ENCODE measurements around the gene PAFAH1B1. TPM values are rescaled to one million over a fixed set of nuclear protein-coding genes. Genes with fewer than 3 reads are reported as not detected.

The PAFAH1B1 gene
- total RNA-seq, 1 experiment from 2014 or later, result 89.2 TPM

DNA sequence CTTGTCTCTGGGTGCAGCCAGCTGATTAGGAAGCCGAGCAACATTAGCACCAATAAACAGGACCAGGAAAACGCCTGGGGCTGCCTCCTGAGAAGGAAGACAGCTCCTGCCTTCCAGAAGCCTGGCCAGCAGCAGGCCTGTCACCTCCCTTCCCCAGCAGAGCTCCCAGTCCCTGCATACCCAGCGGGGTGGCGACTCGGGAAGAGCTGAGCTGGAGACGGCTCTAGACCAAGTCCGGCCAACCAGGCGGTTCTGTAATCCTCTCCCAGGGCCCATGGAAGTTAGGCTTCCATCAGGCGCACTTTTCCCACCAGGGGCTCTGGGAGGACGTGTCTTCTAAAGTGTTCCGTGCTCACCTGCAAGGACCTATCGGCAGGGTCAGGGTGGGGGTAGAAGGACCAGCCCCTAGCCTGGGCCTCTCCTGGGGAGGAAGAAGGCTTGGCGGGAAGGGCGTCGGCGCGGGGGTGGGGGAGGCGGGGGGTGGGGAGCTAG lies 130.1 kb downstream of the PAFAH1B1 start:
- no peak overlapping the region for H2AFZ ChIP-seq (ENCODE audit: low read length)
- no peak overlapping the region for H3K27ac ChIP-seq (ENCODE audit: low read length)
- no peak overlapping the region for H3K9ac ChIP-seq (ENCODE audit: low read length)
- no peaks in the 10 kb centered on the region for H3K9me3 ChIP-seq (ENCODE audit: low read length)
- no peaks in the 10 kb centered on the region for H3K79me2 ChIP-seq (ENCODE audit: low read length)
- no peaks in the 10 kb centered on the region for H3K9me2 ChIP-seq (replicated peaks; ENCODE audit: insufficient read depth, low read length)
- no peaks in the 10 kb centered on the region for H3K27me3 ChIP-seq (ENCODE audit: low read length)
- no peaks in the 10 kb centered on the region for H3K4me1 ChIP-seq (ENCODE audit: low read length)
- H4K20me1 ChIP-seq (ENCODE audit: insufficient read depth, low read depth, low read length), result no peaks in the 10 kb centered on the region
- no peak for DNase-seq
- H3K4me2 ChIP-seq (ENCODE audit: low read depth, low read length, poor library complexity, severe bottlenecking), result no peak overlapping the region
- no peak overlapping the region for H3K4me3 ChIP-seq (ENCODE audit: low read length)
- H3K36me3 ChIP-seq (ENCODE audit: insufficient read depth, low read length), result no peaks in the 10 kb centered on the region

DNA sequence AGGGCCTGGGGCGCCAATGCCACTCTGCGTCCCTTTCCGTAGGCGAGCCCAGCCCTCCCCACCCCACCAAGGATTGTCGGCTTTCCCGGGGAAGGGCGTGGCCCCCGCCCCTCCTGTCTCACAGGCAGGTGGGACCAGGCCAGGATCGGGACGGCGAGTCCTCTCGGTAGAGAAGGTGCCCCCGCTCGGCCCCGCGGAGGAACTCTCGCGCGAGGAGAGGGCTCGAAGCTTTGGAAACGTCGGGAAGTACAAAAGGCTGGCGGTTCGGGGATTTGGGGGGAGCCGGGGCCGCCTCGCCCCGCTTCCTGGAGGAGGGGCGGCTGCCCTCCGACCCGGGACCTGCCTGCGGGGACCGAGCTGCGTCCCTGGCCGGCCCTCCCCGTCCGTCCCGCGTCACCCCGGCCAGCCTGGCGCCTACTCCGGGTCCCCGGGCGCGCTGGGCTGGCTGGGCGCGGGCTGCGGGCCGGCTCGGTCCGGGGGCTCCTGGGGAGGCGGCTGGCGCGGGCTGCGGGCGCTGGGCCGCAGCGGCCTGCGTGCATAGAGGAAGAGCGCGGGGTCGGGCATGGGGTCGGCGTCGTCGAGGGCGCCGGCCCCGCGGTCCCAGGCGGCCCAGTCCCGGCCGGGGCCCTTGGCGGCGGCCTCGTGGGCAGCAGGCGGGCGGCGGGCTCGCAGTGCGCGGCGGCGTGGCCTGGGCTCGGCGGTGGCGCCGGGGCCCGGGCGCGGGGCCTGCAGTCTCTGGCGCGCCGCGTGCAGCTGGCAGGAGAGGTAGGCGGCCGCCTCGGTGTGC lies 130.7 kb downstream of the PAFAH1B1 start:
- no peaks in the 10 kb centered on the region for H3K36me3 ChIP-seq (ENCODE audit: insufficient read depth, low read length)
- H3K79me2 ChIP-seq (ENCODE audit: low read length), result no peaks in the 10 kb centered on the region
- H3K9me3 ChIP-seq (ENCODE audit: low read length), result no peaks in the 10 kb centered on the region
- H4K20me1 ChIP-seq (ENCODE audit: insufficient read depth, low read depth, low read length), result no peaks in the 10 kb centered on the region
- no peak overlapping the region for H3K27ac ChIP-seq (ENCODE audit: low read length)
- no peak overlapping the region for H3K9ac ChIP-seq (ENCODE audit: low read length)
- no peaks in the 10 kb centered on the region for H3K9me2 ChIP-seq (replicated peaks; ENCODE audit: insufficient read depth, low read length)
- DNase-seq, result no peak
- no peak overlapping the region for H2AFZ ChIP-seq (ENCODE audit: low read length)
- no peak overlapping the region for H3K4me3 ChIP-seq (ENCODE audit: low read length)
- H3K4me2 ChIP-seq (ENCODE audit: low read depth, low read length, poor library complexity, severe bottlenecking), result no peak overlapping the region
- H3K27me3 ChIP-seq (ENCODE audit: low read length), result no peaks in the 10 kb centered on the region
- H3K4me1 ChIP-seq (ENCODE audit: low read length), result no peaks in the 10 kb centered on the region

DNA sequence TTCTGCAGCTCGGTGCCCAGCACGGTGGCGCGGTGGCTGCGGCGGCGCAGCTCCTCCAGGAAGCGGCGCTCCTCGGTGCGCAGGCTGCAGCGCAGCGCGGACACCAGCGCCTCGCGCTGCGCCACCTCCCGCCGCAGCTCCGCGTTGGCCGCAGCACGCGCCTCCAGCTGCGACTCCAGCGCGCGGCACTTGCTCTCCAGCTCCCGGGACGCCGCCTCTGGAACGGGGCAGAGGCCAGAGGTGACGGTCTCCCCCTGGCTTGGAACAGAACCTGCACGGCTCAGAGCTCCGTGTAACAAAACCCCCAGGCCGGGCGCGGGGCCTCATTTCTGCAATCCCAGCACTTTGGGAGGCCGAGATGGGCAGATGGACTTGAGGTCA lies 131.3 kb downstream of the PAFAH1B1 start:
- Histone ChIP-seq H3K9me2 (replicated peaks; ENCODE audit: insufficient read depth, low read length) (no peaks in the 10 kb centered on the region), H3K79me2 (ENCODE audit: low read length) (no peaks in the 10 kb centered on the region), H2AFZ (ENCODE audit: low read length) (no peak overlapping the region), H3K9ac (ENCODE audit: low read length) (no peak overlapping the region), H3K4me3 (ENCODE audit: low read length) (no peak overlapping the region), H3K4me2 (ENCODE audit: low read depth, low read length, poor library complexity, severe bottlenecking) (no peak overlapping the region), H3K4me1 (ENCODE audit: low read length) (no peaks in the 10 kb centered on the region), H3K36me3 (ENCODE audit: insufficient read depth, low read length) (no peaks in the 10 kb centered on the region), H3K9me3 (ENCODE audit: low read length) (no peaks in the 10 kb centered on the region), H4K20me1 (ENCODE audit: insufficient read depth, low read depth, low read length) (no peaks in the 10 kb centered on the region), H3K27me3 (ENCODE audit: low read length) (no peaks in the 10 kb centered on the region), H3K27ac (ENCODE audit: low read length) (no peak overlapping the region)
- no peak for DNase-seq

DNA sequence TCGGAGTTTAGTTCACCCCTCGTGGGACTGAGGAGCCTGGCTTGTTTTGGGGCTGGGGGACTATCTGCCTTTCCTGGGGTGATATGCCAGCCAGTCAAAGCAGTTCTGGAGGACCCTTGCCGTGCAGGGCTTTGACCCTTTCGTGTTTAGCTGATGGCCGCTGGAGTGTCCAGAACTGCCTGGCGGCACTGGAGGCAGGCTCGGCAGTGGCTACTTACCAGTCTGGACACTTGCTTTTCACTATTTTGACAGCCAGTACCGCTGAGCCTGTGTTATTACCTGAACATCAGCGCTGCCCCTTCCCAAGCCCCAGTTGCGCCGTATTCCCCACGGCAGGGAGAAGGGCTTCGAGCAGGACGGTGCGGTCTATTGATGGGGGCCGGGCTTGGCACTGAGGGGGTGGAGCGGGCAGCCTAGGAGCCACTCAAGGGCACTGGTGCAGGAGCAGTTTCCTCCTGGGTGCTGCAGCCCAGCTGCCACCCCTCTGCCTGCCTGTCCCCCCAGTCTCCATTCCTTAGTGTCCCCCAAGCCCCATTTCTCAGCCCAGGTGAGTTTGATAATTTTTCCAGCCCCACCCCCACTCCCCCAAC lies 137.4 kb downstream of the PAFAH1B1 start:
- H3K36me3 ChIP-seq (ENCODE audit: insufficient read depth, low read length), result no peaks in the 10 kb centered on the region
- no peaks in the 10 kb centered on the region for H3K9me3 ChIP-seq (ENCODE audit: low read length)
- H3K27ac ChIP-seq (ENCODE audit: low read length), result no peak overlapping the region
- no peak for DNase-seq
- no peaks in the 10 kb centered on the region for H3K79me2 ChIP-seq (ENCODE audit: low read length)
- no peak overlapping the region for H2AFZ ChIP-seq (ENCODE audit: low read length)
- no peak overlapping the region for H3K4me2 ChIP-seq (ENCODE audit: low read depth, low read length, poor library complexity, severe bottlenecking)
- H3K9ac ChIP-seq (ENCODE audit: low read length), result no peak overlapping the region
- no peaks in the 10 kb centered on the region for H3K9me2 ChIP-seq (replicated peaks; ENCODE audit: insufficient read depth, low read length)
- H3K4me1 ChIP-seq (ENCODE audit: low read length), result no peaks in the 10 kb centered on the region
- H3K27me3 ChIP-seq (ENCODE audit: low read length), result no peaks in the 10 kb centered on the region
- H3K4me3 ChIP-seq (ENCODE audit: low read length), result no peak overlapping the region
- no peaks in the 10 kb centered on the region for H4K20me1 ChIP-seq (ENCODE audit: insufficient read depth, low read depth, low read length)

DNA sequence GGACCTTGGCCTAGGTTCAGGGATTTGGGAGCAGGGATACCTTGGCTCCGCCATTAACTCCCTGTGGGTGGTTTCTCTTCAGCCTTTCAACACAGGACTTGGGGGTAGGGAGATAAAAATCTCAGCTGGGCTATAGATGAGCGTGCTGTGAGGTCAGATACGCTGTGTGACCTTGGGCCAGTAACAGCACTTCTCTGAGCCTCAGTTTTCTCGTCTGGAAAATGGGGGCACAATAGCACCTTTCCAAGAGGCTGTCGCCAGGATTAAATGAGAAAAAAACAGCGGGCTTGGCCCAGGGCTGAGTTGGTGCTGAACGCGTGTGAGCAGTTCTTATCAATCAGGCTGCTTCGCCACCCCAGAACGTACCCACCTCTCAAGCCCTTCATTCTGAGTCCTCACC lies 138.4 kb downstream of the PAFAH1B1 start:
- Histone ChIP-seq H3K27me3 (ENCODE audit: low read length) (no peaks in the 10 kb centered on the region), H3K9me2 (replicated peaks; ENCODE audit: insufficient read depth, low read length) (no peaks in the 10 kb centered on the region), H3K4me1 (ENCODE audit: low read length) (no peaks in the 10 kb centered on the region), H4K20me1 (ENCODE audit: insufficient read depth, low read depth, low read length) (no peaks in the 10 kb centered on the region), H3K27ac (ENCODE audit: low read length) (no peak overlapping the region), H3K36me3 (ENCODE audit: insufficient read depth, low read length) (no peaks in the 10 kb centered on the region), H3K9me3 (ENCODE audit: low read length) (no peaks in the 10 kb centered on the region), H3K9ac (ENCODE audit: low read length) (no peak overlapping the region), H2AFZ (ENCODE audit: low read length) (no peak overlapping the region), H3K4me3 (ENCODE audit: low read length) (no peak overlapping the region), H3K4me2 (ENCODE audit: low read depth, low read length, poor library complexity, severe bottlenecking) (no peak overlapping the region), H3K79me2 (ENCODE audit: low read length) (no peaks in the 10 kb centered on the region)
- no peak for DNase-seq

DNA sequence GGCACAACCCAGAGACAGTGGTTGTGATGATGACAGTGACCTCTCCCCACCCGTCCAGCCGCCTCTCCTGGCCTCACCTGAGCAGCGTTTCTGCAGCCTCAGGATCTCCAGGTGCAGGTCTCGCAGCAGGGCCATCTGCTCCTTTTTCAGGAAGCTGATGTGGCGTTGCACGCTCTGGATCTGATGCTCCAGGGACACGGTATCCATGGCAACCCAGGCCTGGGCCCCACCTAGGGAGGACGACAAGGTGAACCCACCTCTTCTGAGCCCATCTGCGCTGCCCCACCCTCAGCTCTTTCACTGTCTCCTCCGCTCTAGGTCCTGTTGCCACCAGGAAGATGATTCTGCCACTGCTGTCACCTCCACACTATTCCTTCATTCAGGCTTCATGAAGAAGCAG lies 141.5 kb downstream of the PAFAH1B1 start:
- no peaks in the 10 kb centered on the region for H3K27me3 ChIP-seq (ENCODE audit: low read length)
- no peak overlapping the region for H3K9ac ChIP-seq (ENCODE audit: low read length)
- no peaks in the 10 kb centered on the region for H3K36me3 ChIP-seq (ENCODE audit: insufficient read depth, low read length)
- H3K4me3 ChIP-seq (ENCODE audit: low read length), result no peak overlapping the region
- H3K4me1 ChIP-seq (ENCODE audit: low read length), result no peaks in the 10 kb centered on the region
- DNase-seq, result no peak
- no peak overlapping the region for H3K4me2 ChIP-seq (ENCODE audit: low read depth, low read length, poor library complexity, severe bottlenecking)
- H4K20me1 ChIP-seq (ENCODE audit: insufficient read depth, low read depth, low read length), result no peaks in the 10 kb centered on the region
- H3K27ac ChIP-seq (ENCODE audit: low read length), result no peak overlapping the region
- H3K79me2 ChIP-seq (ENCODE audit: low read length), result no peaks in the 10 kb centered on the region
- no peak overlapping the region for H2AFZ ChIP-seq (ENCODE audit: low read length)
- no peaks in the 10 kb centered on the region for H3K9me3 ChIP-seq (ENCODE audit: low read length)
- H3K9me2 ChIP-seq (replicated peaks; ENCODE audit: insufficient read depth, low read length), result no peaks in the 10 kb centered on the region

Small RNA genes lying within 50 kb of the gene (small RNA-seq; reads per million reads assigned to genes)
- gene MIR6776 (not detected), gene RN7SL608P (not detected)

Other genes with a start within 250 kb of the PAFAH1B1 start
- 6.3 and 18.8 TPM in 2 replicates for gene MNT, start 192.6 kb upstream of the PAFAH1B1 start, total RNA-seq (2014; rRNA removed; shearing (Covaris generic); ENCODE audit: low replicate concordance)
- 18.3 and 22.9 TPM in 2 replicates for gene METTL16, start 81.8 kb upstream of the PAFAH1B1 start, total RNA-seq (2014; rRNA removed; shearing (Covaris generic); ENCODE audit: low replicate concordance)
- 39.1 and 67.3 TPM in 2 replicates for gene CLUH, start 118.1 kb downstream of the PAFAH1B1 start, total RNA-seq (2014; rRNA removed; shearing (Covaris generic); ENCODE audit: low replicate concordance)
- gene CCDC92B, start 156.0 kb downstream of the PAFAH1B1 start, total RNA-seq (2014; rRNA removed; shearing (Covaris generic); ENCODE audit: low replicate concordance), result not detected in 2 replicates
- 6.0 and 11.7 TPM in 2 replicates for gene RAP1GAP2, start 202.8 kb downstream of the PAFAH1B1 start, total RNA-seq (2014; rRNA removed; shearing (Covaris generic); ENCODE audit: low replicate concordance)

Data from Karpas-422 (cell line).